Measurements from ENCODE around the gene RNU1-2. TPM values are rescaled to one million over a fixed set of nuclear protein-coding genes. Genes with fewer than 3 reads are reported as not detected.
"Not testable (repeated sequence)": the region's sequence is repeated elsewhere in the genome, so short reads cannot be mapped to it uniquely, and the experiment has no call there.

RNU1-2 gene
- total RNA-seq, 1 donor from 2014 or later: 1,356 TPM

GRCh38 chr1:16882986-16883385, 12.8 kb upstream of the RNU1-2 start:
- H3K27ac Mint-ChIP-seq (ENCODE audit: unreplicated experiment): no peak overlapping the region
- TF ChIP-seq CTCF (IDR thresholded peaks at IDR 0.05; ENCODE audit: insufficient read depth, low read depth, low read length) (no peak), EZH2 (IDR thresholded peaks at IDR 0.05; ENCODE audit: insufficient read depth, low read length) (no peak)
- Histone ChIP-seq H3K4me1 (ENCODE audit: insufficient read depth, low read length) (no peaks in the 10 kb centered on the region), H3K27ac (ENCODE audit: low read depth, low read length) (no peak overlapping the region), H3K4me3 (ENCODE audit: insufficient read depth, low read depth, low read length) (no peak overlapping the region), H2AFZ (ENCODE audit: low read depth, low read length) (no peak overlapping the region), H4K20me1 (ENCODE audit: insufficient read depth, low read length) (no peaks in the 10 kb centered on the region), H3K9ac (ENCODE audit: low read length) (no peak overlapping the region), H3K27me3 (ENCODE audit: insufficient read depth, low read length) (peaks cover 32% of the 10 kb centered on the region), H3K4me2 (ENCODE audit: low read length) (no peak overlapping the region), H3K79me2 (ENCODE audit: insufficient read depth, low read length) (no peaks in the 10 kb centered on the region), H3K36me3 (ENCODE audit: insufficient read depth, low read length) (no peaks in the 10 kb centered on the region), H3K9me3 (ENCODE audit: insufficient read depth, low read depth, low read length) (no peaks in the 10 kb centered on the region)
- no peak for DNase-seq (ENCODE audit: low read depth)
- no peaks in the 10 kb centered on the region for H3K36me3 Mint-ChIP-seq (ENCODE audit: low read depth, unreplicated experiment)
- no peak overlapping the region for H3K4me3 Mint-ChIP-seq (ENCODE audit: unreplicated experiment)
- FAIRE-seq: no peak
- no peaks in the 10 kb centered on the region for H3K9me3 Mint-ChIP-seq (ENCODE audit: unreplicated experiment)
- H3K27me3 Mint-ChIP-seq (ENCODE audit: low read depth, unreplicated experiment): peaks cover 61% of the 10 kb centered on the region
- no peaks in the 10 kb centered on the region for H3K4me1 Mint-ChIP-seq (ENCODE audit: low read depth, unreplicated experiment)

GRCh38 chr1:16884487-16884886, 11.3 kb upstream of the RNU1-2 start:
- H3K27ac Mint-ChIP-seq (ENCODE audit: unreplicated experiment); H3K79me2 ChIP-seq (ENCODE audit: insufficient read depth, low read length); H3K4me1 Mint-ChIP-seq (ENCODE audit: low read depth, unreplicated experiment); H3K4me3 Mint-ChIP-seq (ENCODE audit: unreplicated experiment); H3K4me3 ChIP-seq (ENCODE audit: insufficient read depth, low read depth, low read length); DNase-seq (ENCODE audit: low read depth); H3K27ac ChIP-seq (ENCODE audit: low read depth, low read length); H3K9ac ChIP-seq (ENCODE audit: low read length); H3K9me3 Mint-ChIP-seq (ENCODE audit: unreplicated experiment); H3K36me3 ChIP-seq (ENCODE audit: insufficient read depth, low read length); H3K36me3 Mint-ChIP-seq (ENCODE audit: low read depth, unreplicated experiment); H2AFZ ChIP-seq (ENCODE audit: low read depth, low read length); H3K4me2 ChIP-seq (ENCODE audit: low read length); H3K4me1 ChIP-seq (ENCODE audit: insufficient read depth, low read length); H3K9me3 ChIP-seq (ENCODE audit: insufficient read depth, low read depth, low read length); FAIRE-seq; H4K20me1 ChIP-seq (ENCODE audit: insufficient read depth, low read length): not testable (repeated sequence)
- peaks cover 53% of the 10 kb centered on the region for H3K27me3 Mint-ChIP-seq (ENCODE audit: low read depth, unreplicated experiment)
- peaks cover 27% of the 10 kb centered on the region for H3K27me3 ChIP-seq (ENCODE audit: insufficient read depth, low read length)

GRCh38 chr1:16886860-16887605, 8.7 kb upstream of the RNU1-2 start:
- Mint-ChIP-seq H3K4me1 (ENCODE audit: low read depth, unreplicated experiment) (no peaks in the 10 kb centered on the region), H3K36me3 (ENCODE audit: low read depth, unreplicated experiment) (no peaks in the 10 kb centered on the region), H3K9me3 (ENCODE audit: unreplicated experiment) (no peaks in the 10 kb centered on the region), H3K27ac (ENCODE audit: unreplicated experiment) (no peak overlapping the region), H3K4me3 (ENCODE audit: unreplicated experiment) (no peak overlapping the region), H3K27me3 (ENCODE audit: low read depth, unreplicated experiment) (peaks cover 44% of the 10 kb centered on the region)
- DNase-seq (ENCODE audit: low read depth) (no peak), FAIRE-seq (no peak)
- peaks cover 8% of the 10 kb centered on the region for H3K4me1 ChIP-seq (ENCODE audit: insufficient read depth, low read length)
- H3K9ac ChIP-seq (ENCODE audit: low read length): no peak overlapping the region
- H2AFZ ChIP-seq (ENCODE audit: low read depth, low read length): no peak overlapping the region
- H3K27ac ChIP-seq (ENCODE audit: low read depth, low read length): no peak overlapping the region
- no peaks in the 10 kb centered on the region for H3K36me3 ChIP-seq (ENCODE audit: insufficient read depth, low read length)
- peaks cover 16% of the 10 kb centered on the region for H3K27me3 ChIP-seq (ENCODE audit: insufficient read depth, low read length)
- no peak overlapping the region for H3K4me3 ChIP-seq (ENCODE audit: insufficient read depth, low read depth, low read length)
- no peaks in the 10 kb centered on the region for H3K79me2 ChIP-seq (ENCODE audit: insufficient read depth, low read length)
- TF ChIP-seq EZH2 (IDR thresholded peaks at IDR 0.05; ENCODE audit: insufficient read depth, low read length) (no peak), CTCF (IDR thresholded peaks at IDR 0.05; ENCODE audit: insufficient read depth, low read depth, low read length) (no peak)
- no peaks in the 10 kb centered on the region for H4K20me1 ChIP-seq (ENCODE audit: insufficient read depth, low read length)
- no peak overlapping the region for H3K4me2 ChIP-seq (ENCODE audit: low read length)
- H3K9me3 ChIP-seq (ENCODE audit: insufficient read depth, low read depth, low read length): no peaks in the 10 kb centered on the region

Measured in astrocyte (in vitro differentiated cells and primary cell).